SH-SY5Y (cell line): ENCODE measurements around the gene C5orf15.

Experiments
- GATA2 ChIP-seq: IDR thresholded peaks from 2 replicates; pipeline ENCODE4 v1.6.1; 2011; ENCODE audit warnings: mild to moderate bottlenecking, low read depth, low read length
- GATA3 ChIP-seq: IDR thresholded peaks from 2 replicates; pipeline ENCODE4 v1.6.1; 2011; ENCODE audit warnings: low read depth, mild to moderate bottlenecking, low read length, moderate library complexity

Gene C5orf15

GRCh38 chr5:133939668-133940067 lies 28.8 kb downstream of the C5orf15 start:
- TF ChIP-seq GATA2 = no peak
- TF ChIP-seq GATA3 = no peak

GRCh38 chr5:133938929-133939328 lies 29.5 kb downstream of the C5orf15 start:
- TF ChIP-seq GATA2 = no peak
- TF ChIP-seq GATA3 = no peak

- no peak for TF ChIP-seq GATA3
- no peak for TF ChIP-seq GATA2
These were observed 30.2 kb downstream of the C5orf15 start for GRCh38 chr5:133938039-133938821.

GRCh38 chr5:133936651-133937015 lies 31.8 kb downstream of the C5orf15 start:
- TF ChIP-seq GATA3 (no peak), GATA2 (no peak)

GRCh38 chr5:133935667-133935940 lies 32.8 kb downstream of the C5orf15 start:
- TF ChIP-seq GATA2 (no peak), GATA3 (no peak)

- no peak for TF ChIP-seq GATA3
- TF ChIP-seq GATA2 = no peak
These were observed 33.4 kb downstream of the C5orf15 start for GRCh38 chr5:133934822-133935666.

- TF ChIP-seq GATA2 = no peak
- no peak for TF ChIP-seq GATA3
These were observed 34.1 kb downstream of the C5orf15 start for GRCh38 chr5:133934311-133934710.

- TF ChIP-seq GATA3 = no peak
- no peak for TF ChIP-seq GATA2
These were observed 34.6 kb downstream of the C5orf15 start for GRCh38 chr5:133933670-133934295.

GRCh38 chr5:133933169-133933509 lies 35.3 kb downstream of the C5orf15 start:
- TF ChIP-seq GATA3 (no peak), GATA2 (no peak)

- TF ChIP-seq GATA2 = no peak
- no peak for TF ChIP-seq GATA3
These were observed 35.8 kb downstream of the C5orf15 start for GRCh38 chr5:133932441-133933168.

- no peak for TF ChIP-seq GATA3
- TF ChIP-seq GATA2 = no peak
These were observed 36.9 kb downstream of the C5orf15 start for GRCh38 chr5:133931546-133931945.

- TF ChIP-seq GATA2 (no peak), GATA3 (no peak)
These were observed 37.7 kb downstream of the C5orf15 start for GRCh38 chr5:133930813-133931090.

GRCh38 chr5:133930061-133930812 lies 38.2 kb downstream of the C5orf15 start:
- TF ChIP-seq GATA3 (no peak), GATA2 (no peak)

- TF ChIP-seq GATA2 (no peak), GATA3 (no peak)
These were observed 39.6 kb downstream of the C5orf15 start for GRCh38 chr5:133928587-133929393.
